HEK293 (cell line): Measurements from ENCODE around the gene SLF2.

ENCODE experiments used
- CTCF ChIA-PET: fragments of 350-600 bp; formaldehyde crosslinking; extraction: SDS; loops from one replicate; lab custom pipeline; 2021; ENCODE audit warnings: antibody characterized with exemption; lab: Yijun Ruan, JAX
- POLR2A ChIA-PET: fragments of 300-600 bp; formaldehyde crosslinking; extraction: SDS; loops from one replicate; lab custom pipeline; 2020; ENCODE audit warnings: antibody characterized with exemption, inconsistent platforms; lab: Yijun Ruan, JAX
- H3K27ac ChIP-seq: fragments of 200-500 bp; sonication (Bioruptor generic); 2 replicates; pipeline ENCODE4 v1.5.1; 2014; ENCODE audit warnings: low read depth, low read length, control low read depth, inconsistent platforms; ENCODE audit errors: extremely low read depth
- H3K36me3 ChIP-seq, 2 experiments: fragments of 200-500 bp in 1 of 2; sonication (Bioruptor generic) in 1 of 2; 1 replicate in 1 of 2; 2 replicates in 1 of 2; pipeline ENCODE4 v1.5.1; 2014 to 2017; ENCODE audit warnings: inconsistent platforms in 2 of 2, low read length in 2 of 2; ENCODE audit not compliant: control insufficient read depth in 2 of 2, insufficient read depth in 1 of 2
- H3K4me1 ChIP-seq: fragments of 200-500 bp; sonication (Bioruptor generic); 2 replicates; pipeline ENCODE4 v1.5.1; 2014; ENCODE audit warnings: mild to moderate bottlenecking, low read length, inconsistent platforms; ENCODE audit not compliant: control insufficient read depth, insufficient read depth
- H3K4me3 ChIP-seq: 2 replicates; pipeline ENCODE4 v1.5.1; 2011; ENCODE audit warnings: low read depth, mild to moderate bottlenecking, control low read depth, low read length, moderate library complexity
- H3K9me3 ChIP-seq: fragments of 200-500 bp; sonication (Bioruptor generic); 2 replicates; pipeline ENCODE4 v1.5.1; 2014; ENCODE audit warnings: low read depth, low read length, inconsistent platforms; ENCODE audit not compliant: control insufficient read depth, insufficient read depth
- EGR2 ChIP-seq: fragments of 450-650 bp; formaldehyde crosslinking; IDR thresholded peaks from 2 replicates; pipeline ENCODE4 v1.5.1; 2016; ENCODE audit warnings: low read depth, missing biosample characterization, missing genetic modification characterization
- GFI1B ChIP-seq: fragments of 450-650 bp; formaldehyde crosslinking; IDR thresholded peaks from 2 replicates; pipeline ENCODE4 v1.5.1; 2016; ENCODE audit warnings: missing biosample characterization, missing genetic modification characterization
- KLF16 ChIP-seq: fragments of 450-650 bp; formaldehyde crosslinking; IDR thresholded peaks from 2 replicates; pipeline ENCODE4 v1.5.1; 2017; ENCODE audit warnings: missing biosample characterization, missing genetic modification characterization
- MEIS1 ChIP-seq: sonication (generic); formaldehyde crosslinking; IDR thresholded peaks from 2 replicates; pipeline ENCODE4 v1.8.1; 2022; ENCODE audit warnings: missing genetic modification reagents, mild to moderate bottlenecking, borderline replicate concordance
- MYNN ChIP-seq: fragments of 450-650 bp; formaldehyde crosslinking; IDR thresholded peaks from 2 replicates; pipeline ENCODE4 v1.5.1; 2016; ENCODE audit warnings: missing biosample characterization, missing genetic modification characterization, borderline replicate concordance
- SALL2 ChIP-seq: fragments of 450-650 bp; formaldehyde crosslinking; IDR thresholded peaks from 2 replicates; pipeline ENCODE4 v1.5.0; 2017; ENCODE audit warnings: missing biosample characterization, mild to moderate bottlenecking, missing genetic modification characterization, borderline replicate concordance
- SETDB1 ChIP-seq: IDR thresholded peaks from one replicate; pipeline ENCODE4 v1.6.1; 2017; ENCODE audit warnings: mild to moderate bottlenecking, low read length, moderate library complexity, mixed read lengths; ENCODE audit not compliant: insufficient read length
- ZBTB17 ChIP-seq: fragments of 450-650 bp; formaldehyde crosslinking; IDR thresholded peaks from 2 replicates; pipeline ENCODE4 v1.5.1; 2016; ENCODE audit warnings: missing biosample characterization, missing genetic modification characterization
- ZFP3 ChIP-seq: fragments of 450-650 bp; formaldehyde crosslinking; IDR thresholded peaks from 2 replicates; pipeline ENCODE4 v1.5.1; 2016; ENCODE audit warnings: low read depth, missing biosample characterization, missing genetic modification characterization
- ZFP37 ChIP-seq: fragments of 450-650 bp; formaldehyde crosslinking; IDR thresholded peaks from 2 replicates; pipeline ENCODE4 v1.5.1; 2016; ENCODE audit warnings: missing biosample characterization, missing genetic modification characterization
- ZNF133 ChIP-seq: fragments of 450-650 bp; formaldehyde crosslinking; IDR thresholded peaks from 2 replicates; pipeline ENCODE4 v1.5.1; 2016; ENCODE audit warnings: missing biosample characterization, missing genetic modification characterization
- ZNF157 ChIP-seq: fragments of 450-650 bp; formaldehyde crosslinking; IDR thresholded peaks from 2 replicates; pipeline ENCODE4 v1.5.1; 2016; ENCODE audit warnings: missing biosample characterization, missing genetic modification characterization
- ZNF16 ChIP-seq: fragments of 450-650 bp; formaldehyde crosslinking; IDR thresholded peaks from 2 replicates; pipeline ENCODE4 v1.5.1; 2016; ENCODE audit warnings: low read depth, missing biosample characterization, missing genetic modification characterization
- ZNF223 ChIP-seq: fragments of 450-650 bp; formaldehyde crosslinking; IDR thresholded peaks from 2 replicates; pipeline ENCODE4 v1.5.1; 2016; ENCODE audit warnings: missing biosample characterization, missing genetic modification characterization
- ZNF394 ChIP-seq: fragments of 450-650 bp; formaldehyde crosslinking; IDR thresholded peaks from 2 replicates; pipeline ENCODE4 v1.5.1; 2016; ENCODE audit warnings: missing biosample characterization, missing genetic modification characterization, mild to moderate bottlenecking, moderate library complexity, borderline replicate concordance
- ZNF473 ChIP-seq: fragments of 450-650 bp; formaldehyde crosslinking; IDR thresholded peaks from 2 replicates; pipeline ENCODE4 v1.5.1; 2017; ENCODE audit warnings: missing biosample characterization, missing genetic modification characterization
- ZNF610 ChIP-seq: fragments of 450-650 bp; formaldehyde crosslinking; IDR thresholded peaks from 2 replicates; pipeline ENCODE4 v1.5.1; 2016; ENCODE audit warnings: missing biosample characterization, missing genetic modification characterization, borderline replicate concordance
- ZNF624 ChIP-seq: fragments of 450-650 bp; formaldehyde crosslinking; IDR thresholded peaks from 2 replicates; pipeline ENCODE4 v1.5.1; 2017; ENCODE audit warnings: missing biosample characterization, missing genetic modification characterization
- ZNF626 ChIP-seq: fragments of 450-650 bp; sonication (Bioruptor Pico); formaldehyde crosslinking; IDR thresholded peaks from 2 replicates; pipeline ENCODE4 v1.5.1; 2018; ENCODE audit warnings: missing biosample characterization, missing genetic modification characterization, inconsistent platforms
- ZNF629 ChIP-seq: fragments of 450-650 bp; formaldehyde crosslinking; IDR thresholded peaks from 2 replicates; pipeline ENCODE4 v1.5.1; 2017; ENCODE audit warnings: missing biosample characterization, missing genetic modification characterization
- ZNF664 ChIP-seq: fragments of 450-650 bp; formaldehyde crosslinking; IDR thresholded peaks from 2 replicates; pipeline ENCODE4 v1.5.1; 2016; ENCODE audit warnings: missing biosample characterization, missing genetic modification characterization
- ZNF701 ChIP-seq: fragments of 450-650 bp; formaldehyde crosslinking; IDR thresholded peaks from 2 replicates; pipeline ENCODE4 v1.5.1; 2016; ENCODE audit warnings: missing biosample characterization, missing genetic modification characterization
- ZNF76 ChIP-seq: fragments of 450-650 bp; formaldehyde crosslinking; IDR thresholded peaks from 2 replicates; pipeline ENCODE4; 2016; ENCODE audit warnings: low read depth, missing biosample characterization, missing genetic modification characterization, borderline replicate concordance
- TF ChIP-seq, protein P1 (sequence below): fragments of 450-650 bp; formaldehyde crosslinking; IDR thresholded peaks from 2 replicates; pipeline ENCODE4 v1.5.1; 2017; ENCODE audit warnings: missing biosample characterization, missing genetic modification characterization
- TF ChIP-seq, protein P2 (sequence below): fragments of 450-650 bp; formaldehyde crosslinking; IDR thresholded peaks from 2 replicates; pipeline ENCODE4 v1.5.1; 2016; ENCODE audit warnings: missing biosample characterization, missing genetic modification characterization
- TF ChIP-seq, protein P3 (sequence below): fragments of 450-650 bp; formaldehyde crosslinking; IDR thresholded peaks from 2 replicates; pipeline ENCODE4 v1.5.1; 2016; ENCODE audit warnings: missing biosample characterization, missing genetic modification characterization
- TF ChIP-seq, protein P4 (sequence below): fragments of 450-650 bp; formaldehyde crosslinking; IDR thresholded peaks from 2 replicates; pipeline ENCODE4 v1.5.1; 2016; ENCODE audit warnings: missing biosample characterization, missing genetic modification characterization
- TF ChIP-seq, protein P5 (sequence below): fragments of 450-650 bp; formaldehyde crosslinking; IDR thresholded peaks from 2 replicates; pipeline ENCODE4 v1.5.1; 2016; ENCODE audit warnings: missing biosample characterization, missing genetic modification characterization, borderline replicate concordance

The SLF2 gene

DNA sequence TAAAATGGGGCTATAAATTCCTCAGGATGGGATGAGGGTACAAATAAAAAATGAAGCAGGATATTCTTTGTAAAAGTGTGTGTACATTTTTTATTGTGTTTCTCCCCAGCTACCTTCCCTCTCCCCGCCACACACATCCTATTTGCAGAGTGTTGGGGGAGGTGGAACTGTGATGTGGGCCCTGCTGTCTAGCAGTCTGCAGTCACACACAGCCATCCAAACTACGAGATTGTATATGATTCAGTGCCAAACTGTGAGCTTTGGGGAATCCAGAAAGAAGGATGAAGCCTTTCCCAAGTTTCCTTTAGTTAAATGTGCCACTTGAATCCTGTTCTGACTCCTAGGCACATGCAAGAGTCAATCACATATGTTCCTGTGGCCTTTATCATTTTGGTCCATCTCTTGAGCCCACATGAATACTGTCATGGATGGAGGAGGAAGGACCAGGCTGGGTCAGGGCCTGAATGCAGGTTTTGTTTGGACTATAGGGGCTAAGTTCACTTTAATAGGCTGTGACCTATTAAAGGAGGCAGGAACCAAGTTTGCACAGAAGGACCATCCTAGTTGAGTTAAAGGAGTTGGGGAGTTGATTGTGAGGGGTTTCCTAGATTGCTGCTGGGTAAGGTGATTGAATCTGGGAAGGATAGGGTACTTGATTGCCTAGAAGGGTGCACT is 55.4 kb downstream of the SLF2 start:
- Histone ChIP-seq H3K4me3 (no peak overlapping the region), H3K36me3 (peaks cover 11 to 20% of the 10 kb centered on the region in 2 experiments), H3K27ac (no peak overlapping the region), H3K9me3 (no peaks in the 10 kb centered on the region), H3K4me1 (no peaks in the 10 kb centered on the region)
- POLR2A ChIA-PET: interaction anchor here (1.2 kb wide), 1 partner anchor 17 kb away, joined by 3 read pairs; no protein-coding TSS in a partner anchor
- CTCF ChIA-PET: interaction anchor here (0.6 to 2.1 kb wide), 16 partner anchors 11 to 1089 kb away, joined by 3 to 21 read pairs (median 3); no protein-coding TSS in a partner anchor
- TF ChIP-seq, protein P1, sequence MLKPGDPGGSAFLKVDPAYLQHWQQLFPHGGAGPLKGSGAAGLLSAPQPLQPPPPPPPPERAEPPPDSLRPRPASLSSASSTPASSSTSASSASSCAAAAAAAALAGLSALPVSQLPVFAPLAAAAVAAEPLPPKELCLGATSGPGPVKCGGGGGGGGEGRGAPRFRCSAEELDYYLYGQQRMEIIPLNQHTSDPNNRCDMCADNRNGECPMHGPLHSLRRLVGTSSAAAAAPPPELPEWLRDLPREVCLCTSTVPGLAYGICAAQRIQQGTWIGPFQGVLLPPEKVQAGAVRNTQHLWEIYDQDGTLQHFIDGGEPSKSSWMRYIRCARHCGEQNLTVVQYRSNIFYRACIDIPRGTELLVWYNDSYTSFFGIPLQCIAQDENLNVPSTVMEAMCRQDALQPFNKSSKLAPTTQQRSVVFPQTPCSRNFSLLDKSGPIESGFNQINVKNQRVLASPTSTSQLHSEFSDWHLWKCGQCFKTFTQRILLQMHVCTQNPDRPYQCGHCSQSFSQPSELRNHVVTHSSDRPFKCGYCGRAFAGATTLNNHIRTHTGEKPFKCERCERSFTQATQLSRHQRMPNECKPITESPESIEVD (tag by site-specific recombination): no peak
- TF ChIP-seq MYNN (tag by site-specific recombination) (no peak), ZNF157 (no peak), MEIS1 (CRISPR knock-in tag) (no peak), KLF16 (tag by site-specific recombination) (no peak), ZNF664 (tag by site-specific recombination) (no peak), ZNF223 (no peak), SALL2 (tag by site-specific recombination) (no peak), ZNF133 (no peak), EGR2 (tag by site-specific recombination) (no peak), SETDB1 (no peak), ZNF16 (tag by site-specific recombination) (no peak), ZFP37 (tag by site-specific recombination) (no peak), GFI1B (tag by site-specific recombination) (no peak), ZNF76 (tag by site-specific recombination) (no peak), ZNF473 (tag by site-specific recombination) (no peak)
- TF ChIP-seq, protein P2, sequence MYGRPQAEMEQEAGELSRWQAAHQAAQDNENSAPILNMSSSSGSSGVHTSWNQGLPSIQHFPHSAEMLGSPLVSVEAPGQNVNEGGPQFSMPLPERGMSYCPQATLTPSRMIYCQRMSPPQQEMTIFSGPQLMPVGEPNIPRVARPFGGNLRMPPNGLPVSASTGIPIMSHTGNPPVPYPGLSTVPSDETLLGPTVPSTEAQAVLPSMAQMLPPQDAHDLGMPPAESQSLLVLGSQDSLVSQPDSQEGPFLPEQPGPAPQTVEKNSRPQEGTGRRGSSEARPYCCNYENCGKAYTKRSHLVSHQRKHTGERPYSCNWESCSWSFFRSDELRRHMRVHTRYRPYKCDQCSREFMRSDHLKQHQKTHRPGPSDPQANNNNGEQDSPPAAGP (tag by site-specific recombination): no peak
- TF ChIP-seq, protein P3, sequence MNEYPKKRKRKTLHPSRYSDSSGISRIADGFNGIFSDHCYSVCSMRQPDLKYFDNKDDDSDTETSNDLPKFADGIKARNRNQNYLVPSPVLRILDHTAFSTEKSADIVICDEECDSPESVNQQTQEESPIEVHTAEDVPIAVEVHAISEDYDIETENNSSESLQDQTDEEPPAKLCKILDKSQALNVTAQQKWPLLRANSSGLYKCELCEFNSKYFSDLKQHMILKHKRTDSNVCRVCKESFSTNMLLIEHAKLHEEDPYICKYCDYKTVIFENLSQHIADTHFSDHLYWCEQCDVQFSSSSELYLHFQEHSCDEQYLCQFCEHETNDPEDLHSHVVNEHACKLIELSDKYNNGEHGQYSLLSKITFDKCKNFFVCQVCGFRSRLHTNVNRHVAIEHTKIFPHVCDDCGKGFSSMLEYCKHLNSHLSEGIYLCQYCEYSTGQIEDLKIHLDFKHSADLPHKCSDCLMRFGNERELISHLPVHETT: no peak

DNA sequence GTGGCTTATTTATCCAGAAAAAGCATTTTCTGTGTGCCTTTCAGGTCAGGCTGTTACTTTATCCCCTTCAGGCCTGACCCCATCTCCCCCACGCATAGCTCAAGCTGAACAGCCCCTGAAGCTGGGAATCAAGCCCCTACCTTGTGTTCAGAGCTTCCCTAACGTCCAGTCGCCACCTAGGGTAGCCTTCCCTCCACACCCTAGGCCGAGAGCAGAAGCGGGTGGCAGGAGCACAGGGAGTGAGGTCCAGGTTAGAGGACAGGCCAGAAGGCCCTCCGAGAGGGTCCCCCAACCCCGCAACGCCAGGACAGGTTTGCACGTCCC is 56.1 kb downstream of the SLF2 start:
- H3K4me3 ChIP-seq: peak overlapping the region; percentile 34
- POLR2A ChIA-PET: interaction anchor here (1.2 kb wide), 1 partner anchor 16 kb away, joined by 3 read pairs; no protein-coding TSS in a partner anchor
- TF ChIP-seq ZNF610 (tag by site-specific recombination) (no peak), ZNF626 (tag by site-specific recombination) (no peak), ZNF624 (tag by site-specific recombination) (no peak), ZFP3 (tag by site-specific recombination) (no peak), ZBTB17 (tag by site-specific recombination) (no peak), ZNF701 (tag by site-specific recombination) (no peak), ZNF133 (no peak), ZNF394 (no peak), ZNF629 (tag by site-specific recombination) (no peak)
- TF ChIP-seq, protein P4, sequence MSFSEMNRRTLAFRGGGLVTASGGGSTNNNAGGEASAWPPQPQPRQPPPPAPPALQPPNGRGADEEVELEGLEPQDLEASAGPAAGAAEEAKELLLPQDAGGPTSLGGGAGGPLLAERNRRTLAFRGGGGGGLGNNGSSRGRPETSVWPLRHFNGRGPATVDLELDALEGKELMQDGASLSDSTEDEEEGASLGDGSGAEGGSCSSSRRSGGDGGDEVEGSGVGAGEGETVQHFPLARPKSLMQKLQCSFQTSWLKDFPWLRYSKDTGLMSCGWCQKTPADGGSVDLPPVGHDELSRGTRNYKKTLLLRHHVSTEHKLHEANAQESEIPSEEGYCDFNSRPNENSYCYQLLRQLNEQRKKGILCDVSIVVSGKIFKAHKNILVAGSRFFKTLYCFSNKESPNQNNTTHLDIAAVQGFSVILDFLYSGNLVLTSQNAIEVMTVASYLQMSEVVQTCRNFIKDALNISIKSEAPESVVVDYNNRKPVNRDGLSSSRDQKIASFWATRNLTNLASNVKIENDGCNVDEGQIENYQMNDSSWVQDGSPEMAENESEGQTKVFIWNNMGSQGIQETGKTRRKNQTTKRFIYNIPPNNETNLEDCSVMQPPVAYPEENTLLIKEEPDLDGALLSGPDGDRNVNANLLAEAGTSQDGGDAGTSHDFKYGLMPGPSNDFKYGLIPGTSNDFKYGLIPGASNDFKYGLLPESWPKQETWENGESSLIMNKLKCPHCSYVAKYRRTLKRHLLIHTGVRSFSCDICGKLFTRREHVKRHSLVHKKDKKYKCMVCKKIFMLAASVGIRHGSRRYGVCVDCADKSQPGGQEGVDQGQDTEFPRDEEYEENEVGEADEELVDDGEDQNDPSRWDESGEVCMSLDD: no peak
- TF ChIP-seq, protein P5, sequence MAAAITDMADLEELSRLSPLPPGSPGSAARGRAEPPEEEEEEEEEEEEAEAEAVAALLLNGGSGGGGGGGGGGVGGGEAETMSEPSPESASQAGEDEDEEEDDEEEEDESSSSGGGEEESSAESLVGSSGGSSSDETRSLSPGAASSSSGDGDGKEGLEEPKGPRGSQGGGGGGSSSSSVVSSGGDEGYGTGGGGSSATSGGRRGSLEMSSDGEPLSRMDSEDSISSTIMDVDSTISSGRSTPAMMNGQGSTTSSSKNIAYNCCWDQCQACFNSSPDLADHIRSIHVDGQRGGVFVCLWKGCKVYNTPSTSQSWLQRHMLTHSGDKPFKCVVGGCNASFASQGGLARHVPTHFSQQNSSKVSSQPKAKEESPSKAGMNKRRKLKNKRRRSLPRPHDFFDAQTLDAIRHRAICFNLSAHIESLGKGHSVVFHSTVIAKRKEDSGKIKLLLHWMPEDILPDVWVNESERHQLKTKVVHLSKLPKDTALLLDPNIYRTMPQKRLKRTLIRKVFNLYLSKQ (tag by site-specific recombination): no peak

More for the DNA sequence above, 56.1 kb downstream of the SLF2 start:
- H3K4me1 ChIP-seq: no peaks in the 10 kb centered on the region
- no peak overlapping the region for H3K27ac ChIP-seq
- CTCF ChIA-PET: interaction anchor here (0.6 to 1.5 kb wide), 11 partner anchors 11 to 1089 kb away, joined by 3 to 21 read pairs (median 3); no protein-coding TSS in a partner anchor
- peaks cover 9 to 17% of the 10 kb centered on the region in 2 experiments; a peak in 2 of 3 replicates for H3K36me3 ChIP-seq
- H3K9me3 ChIP-seq: no peaks in the 10 kb centered on the region
